ENCODE results near the gene NSFL1C. TPM values are rescaled to one million over a fixed set of nuclear protein-coding genes. Genes with fewer than 3 reads are reported as not detected.

The NSFL1C gene
- total and polyA plus RNA-seq, 5 donors from 2014 or later = 64.0 to 95.8 (median 90.4) TPM

DNA sequence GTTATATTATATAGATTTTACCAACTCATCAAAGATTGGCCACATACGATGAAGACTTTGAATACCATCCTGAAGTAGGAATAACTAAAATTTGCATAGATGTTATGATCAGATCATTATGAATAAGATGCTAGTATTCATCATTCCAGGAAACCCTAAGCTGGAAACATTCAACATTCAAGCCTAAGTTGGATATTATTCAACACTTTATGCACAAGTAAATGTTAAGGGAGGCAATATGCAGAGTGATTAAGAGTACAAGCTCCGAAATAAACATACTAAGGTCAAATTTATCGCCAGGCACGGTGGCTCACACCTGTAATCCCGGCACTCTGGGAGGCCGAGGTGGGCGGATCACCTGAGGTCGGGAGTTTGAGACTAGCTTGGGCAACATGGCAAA is 30.4 kb downstream of the NSFL1C start:
- Histone ChIP-seq H3K27me3 (ENCODE audit: control insufficient read depth, insufficient read depth, low read length) (no peaks in the 10 kb centered on the region), H3K4me1 (ENCODE audit: control insufficient read depth, insufficient read depth, low read length, poor library complexity, severe bottlenecking) (peaks cover 14% of the 10 kb centered on the region), H3K36me3 (ENCODE audit: control insufficient read depth, insufficient read depth, low read length) (peaks cover 3% of the 10 kb centered on the region), H3K27ac (ENCODE audit: insufficient read depth, low read length, poor library complexity, severe bottlenecking) (no peak overlapping the region), H3K4me3 (ENCODE audit: low read depth, low read length) (no peak overlapping the region), H3K9me3 (ENCODE audit: control insufficient read depth in 2 of 2, low read length in 2 of 2) (no peaks in the 10 kb centered on the region)
- Mint-ChIP-seq H3K4me3 (no peak overlapping the region), H3K36me3 (peaks cover 3% of the 10 kb centered on the region), H3K27me3 (no peaks in the 10 kb centered on the region), H3K9me3 (no peaks in the 10 kb centered on the region), H3K4me1 (peaks cover 13 to 30% (median 24%) of the 10 kb centered on the region in 4 donors), H3K27ac (no peak overlapping the region)
- DNase-seq (no peak), ATAC-seq (ENCODE audit: low read depth in 2 of 2) (no peak)

- H3K36me3 Mint-ChIP-seq = peaks cover 3% of the 10 kb centered on the region
- peaks cover 14% of the 10 kb centered on the region for H3K4me1 ChIP-seq (ENCODE audit: control insufficient read depth, insufficient read depth, low read length, poor library complexity, severe bottlenecking)
- DNase-seq = no peak
- H3K4me3 ChIP-seq (ENCODE audit: low read depth, low read length) = peak overlapping the region; percentile 55
- H3K9me3 Mint-ChIP-seq = no peaks in the 10 kb centered on the region
- H3K36me3 ChIP-seq (ENCODE audit: control insufficient read depth, insufficient read depth, low read length) = peaks cover 3% of the 10 kb centered on the region
- H3K4me1 Mint-ChIP-seq = peaks cover 13 to 32% (median 25%) of the 10 kb centered on the region in 4 donors
- H3K27me3 ChIP-seq (ENCODE audit: control insufficient read depth, insufficient read depth, low read length) = no peaks in the 10 kb centered on the region
- ATAC-seq (ENCODE audit: low read depth in 2 of 2) = no peak
- no peaks in the 10 kb centered on the region for H3K9me3 ChIP-seq (ENCODE audit: control insufficient read depth in 2 of 2, low read length in 2 of 2)
- no peaks in the 10 kb centered on the region for H3K27me3 Mint-ChIP-seq
- H3K4me3 Mint-ChIP-seq = no peak overlapping the region
- H3K27ac ChIP-seq (ENCODE audit: insufficient read depth, low read length, poor library complexity, severe bottlenecking) = no peak overlapping the region
- no peak overlapping the region for H3K27ac Mint-ChIP-seq
Measured at GRCh38 chr20:1435337-1435699, 31.3 kb downstream of the NSFL1C start.

DNA sequence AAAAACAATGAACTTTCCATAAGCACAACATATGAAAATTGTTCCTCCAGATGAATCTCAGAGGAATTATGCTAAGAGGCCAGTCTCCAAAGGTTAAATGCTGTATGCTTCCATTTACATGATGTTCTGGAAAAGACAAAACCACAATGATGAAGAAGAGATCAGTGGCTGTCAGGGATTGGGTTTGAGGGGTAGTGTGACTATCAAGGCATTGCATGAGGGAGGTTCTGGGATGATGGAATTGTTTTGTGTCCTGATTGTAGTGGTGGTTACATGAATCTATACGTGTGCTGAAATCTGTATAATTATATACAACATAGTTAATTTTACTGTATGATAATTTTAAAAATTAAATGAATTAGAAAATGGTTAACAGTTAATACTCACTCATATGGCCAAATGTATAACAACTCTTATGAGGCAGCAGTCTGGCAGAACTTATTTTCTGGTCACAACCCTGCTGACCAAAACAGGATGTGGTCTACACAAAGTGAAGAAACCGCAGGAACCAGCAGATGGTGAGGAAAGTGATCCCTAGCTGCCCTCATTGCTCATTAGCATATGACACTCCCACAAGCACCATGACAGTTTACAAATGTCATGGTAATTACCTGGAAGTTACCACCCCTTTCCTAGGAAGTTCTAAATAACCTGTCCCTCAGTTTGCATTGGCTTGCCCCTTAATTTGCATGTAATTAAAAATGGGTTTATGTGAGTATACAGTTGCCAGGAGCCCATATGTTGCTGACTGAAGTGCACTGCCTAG is 31.9 kb downstream of the NSFL1C start:
- Histone ChIP-seq H3K27me3 (ENCODE audit: control insufficient read depth, insufficient read depth, low read length) (no peaks in the 10 kb centered on the region), H3K9me3 (ENCODE audit: control insufficient read depth in 2 of 2, low read length in 2 of 2) (no peaks in the 10 kb centered on the region), H3K27ac (ENCODE audit: insufficient read depth, low read length, poor library complexity, severe bottlenecking) (no peak overlapping the region), H3K4me1 (ENCODE audit: control insufficient read depth, insufficient read depth, low read length, poor library complexity, severe bottlenecking) (peaks cover 14% of the 10 kb centered on the region), H3K36me3 (ENCODE audit: control insufficient read depth, insufficient read depth, low read length) (no peaks in the 10 kb centered on the region), H3K4me3 (ENCODE audit: low read depth, low read length) (peak overlapping the region; percentile 55)
- Mint-ChIP-seq H3K4me1 (peaks cover 13 to 29% (median 25%) of the 10 kb centered on the region in 4 donors), H3K36me3 (no peaks in the 10 kb centered on the region), H3K27me3 (peaks cover 4% of the 10 kb centered on the region), H3K4me3 (peak overlapping the region in 1 of 4 donors; percentile 36), H3K27ac (peak overlapping the region in 1 of 3 donors; percentile 10), H3K9me3 (no peaks in the 10 kb centered on the region)
- peak; percentile 78 to 79 for ATAC-seq (ENCODE audit: low read depth in 2 of 2)
- peak; percentile 29 to 94 (median 61) for DNase-seq

GRCh38 chr20:1431158-1431557 is 35.5 kb downstream of the NSFL1C start:
- no peak for DNase-seq
- H3K27me3 Mint-ChIP-seq = peaks cover 4% of the 10 kb centered on the region
- H3K4me3 ChIP-seq (ENCODE audit: low read depth, low read length) = no peak overlapping the region
- H3K36me3 Mint-ChIP-seq = no peaks in the 10 kb centered on the region
- no peak overlapping the region for H3K27ac Mint-ChIP-seq
- H3K4me3 Mint-ChIP-seq = no peak overlapping the region
- H3K27ac ChIP-seq (ENCODE audit: insufficient read depth, low read length, poor library complexity, severe bottlenecking) = no peak overlapping the region
- H3K4me1 Mint-ChIP-seq = peaks cover 13 to 24% (median 20%) of the 10 kb centered on the region in 4 donors
- H3K9me3 ChIP-seq (ENCODE audit: control insufficient read depth in 2 of 2, low read length in 2 of 2) = no peaks in the 10 kb centered on the region
- peaks cover 14% of the 10 kb centered on the region for H3K4me1 ChIP-seq (ENCODE audit: control insufficient read depth, insufficient read depth, low read length, poor library complexity, severe bottlenecking)
- no peaks in the 10 kb centered on the region for H3K9me3 Mint-ChIP-seq
- H3K36me3 ChIP-seq (ENCODE audit: control insufficient read depth, insufficient read depth, low read length) = no peaks in the 10 kb centered on the region
- no peaks in the 10 kb centered on the region for H3K27me3 ChIP-seq (ENCODE audit: control insufficient read depth, insufficient read depth, low read length)
- ATAC-seq (ENCODE audit: low read depth in 2 of 2) = no peak

- Histone ChIP-seq H3K27me3 (ENCODE audit: control insufficient read depth, insufficient read depth, low read length) (no peaks in the 10 kb centered on the region), H3K4me3 (ENCODE audit: low read depth, low read length) (no peak overlapping the region), H3K27ac (ENCODE audit: insufficient read depth, low read length, poor library complexity, severe bottlenecking) (no peak overlapping the region), H3K36me3 (ENCODE audit: control insufficient read depth, insufficient read depth, low read length) (no peaks in the 10 kb centered on the region), H3K4me1 (ENCODE audit: control insufficient read depth, insufficient read depth, low read length, poor library complexity, severe bottlenecking) (peaks cover 9% of the 10 kb centered on the region), H3K9me3 (ENCODE audit: control insufficient read depth in 2 of 2, low read length in 2 of 2) (no peaks in the 10 kb centered on the region)
- ATAC-seq (ENCODE audit: low read depth in 2 of 2) (no peak), DNase-seq (no peak)
- H3K27me3 Mint-ChIP-seq = peaks cover 4% of the 10 kb centered on the region
- H3K4me1 Mint-ChIP-seq = peaks cover 6 to 18% (median 12%) of the 10 kb centered on the region in 4 donors
- no peaks in the 10 kb centered on the region for H3K36me3 Mint-ChIP-seq
- no peak overlapping the region for H3K4me3 Mint-ChIP-seq
- no peaks in the 10 kb centered on the region for H3K9me3 Mint-ChIP-seq
- H3K27ac Mint-ChIP-seq = peak overlapping the region in 1 of 3 donors; percentile 52
Measured at GRCh38 chr20:1430004-1430451, 36.6 kb downstream of the NSFL1C start.

- DNase-seq (no peak), ATAC-seq (ENCODE audit: low read depth in 2 of 2) (no peak)
- Mint-ChIP-seq H3K36me3 (no peaks in the 10 kb centered on the region), H3K9me3 (no peaks in the 10 kb centered on the region), H3K4me1 (peaks cover under 1 to 14% (median 4%) of the 10 kb centered on the region in 4 donors), H3K4me3 (no peak overlapping the region), H3K27ac (no peak overlapping the region), H3K27me3 (peaks cover 4% of the 10 kb centered on the region)
- H3K27me3 ChIP-seq (ENCODE audit: control insufficient read depth, insufficient read depth, low read length) = no peaks in the 10 kb centered on the region
- no peak overlapping the region for H3K4me3 ChIP-seq (ENCODE audit: low read depth, low read length)
- no peak overlapping the region for H3K27ac ChIP-seq (ENCODE audit: insufficient read depth, low read length, poor library complexity, severe bottlenecking)
- H3K36me3 ChIP-seq (ENCODE audit: control insufficient read depth, insufficient read depth, low read length) = no peaks in the 10 kb centered on the region
- no peaks in the 10 kb centered on the region for H3K9me3 ChIP-seq (ENCODE audit: control insufficient read depth in 2 of 2, low read length in 2 of 2)
- peaks cover 1% of the 10 kb centered on the region for H3K4me1 ChIP-seq (ENCODE audit: control insufficient read depth, insufficient read depth, low read length, poor library complexity, severe bottlenecking)
Measured at GRCh38 chr20:1429143-1429728, 37.4 kb downstream of the NSFL1C start.

DNA sequence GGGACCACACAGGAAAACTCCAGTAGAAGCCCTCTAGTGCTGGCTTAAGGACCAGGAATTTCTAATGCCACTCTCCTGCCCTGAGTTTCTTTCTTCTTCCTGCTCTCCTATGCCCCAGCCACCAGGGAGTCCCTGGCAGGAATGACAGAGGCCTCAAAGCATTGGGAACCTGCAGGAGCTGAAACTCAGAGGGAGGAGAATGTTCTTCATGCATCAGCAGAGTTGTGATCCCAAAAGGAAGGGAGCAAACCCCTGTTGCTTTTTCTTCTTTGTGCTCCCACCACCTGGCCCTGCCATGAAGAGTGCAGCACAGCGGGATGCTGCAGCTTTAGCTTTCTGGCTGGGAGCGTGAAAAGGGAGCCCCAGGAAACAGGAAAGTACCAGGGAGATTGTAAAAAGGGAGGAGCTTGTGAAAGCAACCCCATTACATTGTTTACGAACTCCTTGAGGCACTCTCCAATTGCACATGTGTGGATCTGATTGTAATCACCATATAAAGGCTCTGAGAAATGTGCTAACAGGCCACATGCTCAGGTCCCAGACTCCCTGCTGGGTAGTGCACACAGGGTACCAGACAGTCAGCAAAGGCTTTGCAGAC is 39.1 kb downstream of the NSFL1C start:
- H3K9me3 Mint-ChIP-seq = peaks cover 0 to 4% (median 0%) of the 10 kb centered on the region in 7 donors
- Histone ChIP-seq H3K4me3 (ENCODE audit: low read depth, low read length) (no peak overlapping the region), H3K36me3 (ENCODE audit: control insufficient read depth, insufficient read depth, low read length) (no peaks in the 10 kb centered on the region), H3K27ac (ENCODE audit: insufficient read depth, low read length, poor library complexity, severe bottlenecking) (no peak overlapping the region), H3K4me1 (ENCODE audit: control insufficient read depth, insufficient read depth, low read length, poor library complexity, severe bottlenecking) (no peaks in the 10 kb centered on the region), H3K27me3 (ENCODE audit: control insufficient read depth, insufficient read depth, low read length) (no peaks in the 10 kb centered on the region), H3K9me3 (ENCODE audit: control insufficient read depth in 2 of 2, low read length in 2 of 2) (no peaks in the 10 kb centered on the region)
- no peak for DNase-seq
- no peak overlapping the region for H3K27ac Mint-ChIP-seq
- no peak for ATAC-seq (ENCODE audit: low read depth in 2 of 2)
- peaks cover 0 to 14% (median 5%) of the 10 kb centered on the region in 4 donors for H3K4me1 Mint-ChIP-seq
- H3K27me3 Mint-ChIP-seq = peaks cover 4% of the 10 kb centered on the region
- H3K36me3 Mint-ChIP-seq = no peaks in the 10 kb centered on the region
- H3K4me3 Mint-ChIP-seq = no peak overlapping the region
